ENCODE results near the gene NPTN. TPM values are rescaled to one million over a fixed set of nuclear protein-coding genes. Genes with fewer than 3 reads are reported as not detected.

Gene NPTN
- polyA plus RNA-seq, 1 of the 3 experiments (the other 2 are of a cell fraction), result 177 TPM

- 87% methylated on average over 10 of the region's 10 CpGs for WGBS (ENCODE audit: low lambda C conversion rate)
- POLR2A ChIA-PET, result no interaction called here
- CTCF ChIA-PET, result no interaction called here
These were observed 94.5 kb downstream of the NPTN start for GRCh38 chr15:73538563-73539211.

GRCh38 chr15:73538123-73538522 lies 95.1 kb downstream of the NPTN start:
- 90% methylated on average over 2 of the region's 2 CpGs for WGBS (ENCODE audit: low lambda C conversion rate)
- H2AFZ ChIP-seq (ENCODE audit: low read depth), result no peak overlapping the region
- CTCF ChIA-PET, result interaction anchor here (0.8 kb wide), 1 partner anchor 264 kb away, joined by 6 read pairs; no protein-coding TSS in a partner anchor
- TF ChIP-seq EP300 (IDR thresholded peaks at IDR 0.05; ENCODE audit: borderline replicate concordance in 1 of 2, low read depth in 1 of 2, low read length in 1 of 2), result no peak
- TF ChIP-seq USF2 (IDR thresholded peaks at IDR 0.05; ENCODE audit: borderline replicate concordance, low read depth, low read length), result no peak
- TF ChIP-seq TEAD4 (IDR thresholded peaks at IDR 0.05; ENCODE audit: borderline replicate concordance, insufficient read depth), result no peak
- no peak for TF ChIP-seq RCOR1 (IDR thresholded peaks at IDR 0.05; ENCODE audit: low read length)
- no peak for TF ChIP-seq REST (IDR thresholded peaks at IDR 0.05; ENCODE audit: low read depth, low read length)
- TF ChIP-seq USF1 (IDR thresholded peaks at IDR 0.05; ENCODE audit: borderline replicate concordance, low read depth), result no peak
- TF ChIP-seq PBX3 (IDR thresholded peaks at IDR 0.05), result no peak
- no peak for TF ChIP-seq RXRA (IDR thresholded peaks at IDR 0.05; ENCODE audit: borderline replicate concordance, low read depth)
- no peak for TF ChIP-seq TCF12 (IDR thresholded peaks at IDR 0.05)
- no peak for TF ChIP-seq SMC3 (IDR thresholded peaks at IDR 0.05; ENCODE audit: low read depth, low read length)
- TF ChIP-seq ELF1 (IDR thresholded peaks at IDR 0.05), result no peak
- no peak for TF ChIP-seq CTCF (IDR thresholded peaks at IDR 0.05)
- TF ChIP-seq MXI1 (IDR thresholded peaks at IDR 0.05; ENCODE audit: low read depth, low read length), result no peak
- TF ChIP-seq SIN3A (IDR thresholded peaks at IDR 0.05; ENCODE audit: borderline replicate concordance, low read depth, low read length), result no peak
- no peak for TF ChIP-seq POLR2AphosphoS5 (IDR thresholded peaks at IDR 0.05; ENCODE audit: low read depth, low read length)
- TF ChIP-seq RFX5 (IDR thresholded peaks at IDR 0.05; ENCODE audit: low read length), result no peak
- TF ChIP-seq IRF3 (IDR thresholded peaks at IDR 0.05; ENCODE audit: low read depth, low read length), result no peak

More at GRCh38 chr15:73538563-73539211, 94.5 kb downstream of the NPTN start:
- Histone ChIP-seq H3K9me3 (no peaks in the 10 kb centered on the region), H4K20me1 (ENCODE audit: insufficient read depth) (no peaks in the 10 kb centered on the region), H3K79me2 (ENCODE audit: insufficient read depth) (no peaks in the 10 kb centered on the region), H3K9me2 (no peaks in the 10 kb centered on the region), H3F3A (replicated peaks; ENCODE audit: insufficient read depth) (no peaks in the 10 kb centered on the region), H3K36me3 (replicated peaks in 1 of 2; ENCODE audit: control insufficient read depth in 1 of 2, insufficient read depth in 2 of 2, low read length in 1 of 2) (no peaks in the 10 kb centered on the region), H3K4me1 (ENCODE audit: control insufficient read depth in 1 of 2, insufficient read depth in 2 of 2, low read depth in 1 of 2, low read length in 1 of 2) (no peaks in the 10 kb centered on the region), H3K27ac (ENCODE audit: low read depth in 2 of 2, low read length in 1 of 2) (no peak overlapping the region), H2AFZ (ENCODE audit: low read depth) (no peak overlapping the region), H3K27me3 (ENCODE audit: insufficient read depth) (no peaks in the 10 kb centered on the region), H3K4me3 (ENCODE audit: low read depth in 2 of 2, low read length in 1 of 2) (no peak overlapping the region), H3K9ac (no peak overlapping the region), H3K4me2 (no peak overlapping the region)
- no peak for TF ChIP-seq YY1 (IDR thresholded peaks at IDR 0.05; ENCODE audit: low read depth)
- DNase-seq, result no peak

More at GRCh38 chr15:73538123-73538522, 95.1 kb downstream of the NPTN start:
- H3K79me2 ChIP-seq (ENCODE audit: insufficient read depth), result no peaks in the 10 kb centered on the region
- H3K9me3 ChIP-seq, result no peaks in the 10 kb centered on the region
- no peaks in the 10 kb centered on the region for H3K9me2 ChIP-seq
- POLR2A ChIA-PET, result no interaction called here
- H3K27me3 ChIP-seq (ENCODE audit: insufficient read depth), result no peaks in the 10 kb centered on the region
- H4K20me1 ChIP-seq (ENCODE audit: insufficient read depth), result no peaks in the 10 kb centered on the region
- no peaks in the 10 kb centered on the region for H3K4me1 ChIP-seq (ENCODE audit: control insufficient read depth in 1 of 2, insufficient read depth in 2 of 2, low read depth in 1 of 2, low read length in 1 of 2)
- H3F3A ChIP-seq (replicated peaks; ENCODE audit: insufficient read depth), result no peaks in the 10 kb centered on the region
- no peak overlapping the region for H3K9ac ChIP-seq
- DNase-seq, result no peak
- no peak overlapping the region for H3K4me3 ChIP-seq (ENCODE audit: low read depth in 2 of 2, low read length in 1 of 2)
- H3K4me2 ChIP-seq, result no peak overlapping the region
- no peak overlapping the region for H3K27ac ChIP-seq (ENCODE audit: low read depth in 2 of 2, low read length in 1 of 2)
- H3K36me3 ChIP-seq (replicated peaks in 1 of 2; ENCODE audit: control insufficient read depth in 1 of 2, insufficient read depth in 2 of 2, low read length in 1 of 2), result no peaks in the 10 kb centered on the region
